SK-N-SH treated with all-trans-retinoic acid at 6 μM for 48 hours (cell line): ENCODE data around the gene EGR1.

Experiments used
- ATAC-seq: fragments of 200-7000 bp; cut with Tn5 transposase; 3 replicates; pipeline ENCODE4 v1.9.1; 2020; ENCODE audit warnings: mild to moderate bottlenecking, moderate library complexity
- BACH2 ChIP-seq: fragments of 250-450 bp; sonication (Bioruptor Pico); IDR thresholded peaks from 2 replicates; pipeline ENCODE4 v1.9.0; 2021; ENCODE audit warnings: mild to moderate bottlenecking, borderline replicate concordance
- CREB5 ChIP-seq: fragments of 250-450 bp; sonication (Bioruptor Pico); IDR thresholded peaks from 2 replicates; pipeline ENCODE4 v1.5.1; 2020; ENCODE audit warnings: low read depth, mild to moderate bottlenecking, moderate library complexity
- CSDC2 ChIP-seq: fragments of 250-450 bp; sonication (Bioruptor Pico); IDR thresholded peaks from 2 replicates; pipeline ENCODE4 v1.5.0; 2020; ENCODE audit warnings: mild to moderate bottlenecking, moderate library complexity
- CSRNP3 ChIP-seq: fragments of 250-450 bp; sonication (Bioruptor Pico); IDR thresholded peaks from 2 replicates; pipeline ENCODE4 v1.5.1; 2021; ENCODE audit warnings: mild to moderate bottlenecking, moderate library complexity
- ESRRG ChIP-seq: fragments of 250-450 bp; sonication (Bioruptor Pico); IDR thresholded peaks from 2 replicates; pipeline ENCODE4 v1.6.1; 2021; ENCODE audit warnings: mild to moderate bottlenecking
- ISL1 ChIP-seq: fragments of 250-450 bp; sonication (Bioruptor Pico); IDR thresholded peaks from 2 replicates; pipeline ENCODE4 v2.1.2; 2022; ENCODE audit warnings: mild to moderate bottlenecking, moderate library complexity
- OSR1 ChIP-seq: fragments of 250-450 bp; sonication (Bioruptor Pico); IDR thresholded peaks from 2 replicates; pipeline ENCODE4 v1.8.0; 2022; ENCODE audit warnings: moderate library complexity, mild to moderate bottlenecking, inconsistent platforms
- PATZ1 ChIP-seq: fragments of 250-450 bp; sonication (Bioruptor Pico); IDR thresholded peaks from 2 replicates; pipeline ENCODE4 v1.8.0; 2020; ENCODE audit warnings: mild to moderate bottlenecking, moderate library complexity, borderline replicate concordance
- POU6F1 ChIP-seq: fragments of 250-450 bp; sonication (Bioruptor Pico); IDR thresholded peaks from 2 replicates; pipeline ENCODE4 v1.8.0; 2021; ENCODE audit warnings: low read depth, mild to moderate bottlenecking, moderate library complexity, borderline replicate concordance
- PPARA ChIP-seq: fragments of 250-450 bp; sonication (Bioruptor Pico); IDR thresholded peaks from 2 replicates; pipeline ENCODE4 v1.5.0; 2020; ENCODE audit warnings: mild to moderate bottlenecking, borderline replicate concordance
- RARB ChIP-seq: fragments of 250-450 bp; sonication (Bioruptor Pico); IDR thresholded peaks from 2 replicates; pipeline ENCODE4 v1.8.0; 2021; ENCODE audit warnings: mild to moderate bottlenecking, moderate library complexity
- TCF4 ChIP-seq: fragments of 250-450 bp; sonication (Bioruptor Pico); IDR thresholded peaks from 2 replicates; pipeline ENCODE4 v1.8.0; 2021; ENCODE audit warnings: mild to moderate bottlenecking, moderate library complexity, borderline replicate concordance
- TOX ChIP-seq: fragments of 250-450 bp; sonication (Bioruptor Pico); IDR thresholded peaks from 2 replicates; pipeline ENCODE4 v1.8.0; 2021; ENCODE audit warnings: mild to moderate bottlenecking, moderate library complexity, borderline replicate concordance
- TSHZ2 ChIP-seq: fragments of 250-450 bp; sonication (Bioruptor Pico); IDR thresholded peaks from 2 replicates; pipeline ENCODE4 v1.5.0; 2020; ENCODE audit warnings: mild to moderate bottlenecking, moderate library complexity
- ZFP3 ChIP-seq: fragments of 250-450 bp; sonication (Bioruptor Pico); IDR thresholded peaks from 2 replicates; pipeline ENCODE4 v1.5.0; 2020; ENCODE audit warnings: mild to moderate bottlenecking, moderate library complexity
- ZFP30 ChIP-seq: fragments of 450-650 bp; formaldehyde crosslinking; IDR thresholded peaks from 2 replicates; pipeline ENCODE4 v1.5.0; 2022; ENCODE audit warnings: mild to moderate bottlenecking, moderate library complexity
- ZNF565 ChIP-seq: fragments of 450-650 bp; formaldehyde crosslinking; conservative IDR thresholded peaks from 2 replicates; pipeline ENCODE4 v1.5.0; 2020; ENCODE audit warnings: low read depth, mild to moderate bottlenecking, moderate library complexity
- ZNF70 ChIP-seq: fragments of 450-650 bp; formaldehyde crosslinking; IDR thresholded peaks from 2 replicates; pipeline ENCODE4 v1.5.0; 2020; ENCODE audit warnings: mild to moderate bottlenecking, moderate library complexity

EGR1 gene

GRCh38 chr5:138515556-138516245 is 50.4 kb downstream of the EGR1 start:
- no peak for ATAC-seq
- no peak for TF ChIP-seq RARB
- TF ChIP-seq POU6F1: no peak
- TF ChIP-seq CREB5 (CRISPR knock-in tag): no peak
- no peak for TF ChIP-seq ZFP3
- TF ChIP-seq CSDC2 (CRISPR knock-in tag): no peak
- no peak for TF ChIP-seq ZNF565 (CRISPR knock-in tag)
- TF ChIP-seq PATZ1 (CRISPR knock-in tag): no peak
- no peak for TF ChIP-seq BACH2
- no peak for TF ChIP-seq ISL1 (CRISPR knock-in tag)
- no peak for TF ChIP-seq TCF4
- no peak for TF ChIP-seq TSHZ2 (CRISPR knock-in tag)
- TF ChIP-seq TOX (CRISPR knock-in tag): no peak
- TF ChIP-seq ESRRG: no peak
- no peak for TF ChIP-seq PPARA (CRISPR knock-in tag)
- TF ChIP-seq OSR1 (CRISPR knock-in tag): no peak
- TF ChIP-seq ZNF70 (CRISPR knock-in tag): no peak
- TF ChIP-seq CSRNP3 (CRISPR knock-in tag): no peak
- TF ChIP-seq, all 23 proteins: peak for 0

- TF ChIP-seq ZFP30 (CRISPR knock-in tag) (no peak), TSHZ2 (CRISPR knock-in tag) (no peak)
- ATAC-seq: no peak
Observed at GRCh38 chr5:138517437-138517836, 52.2 kb downstream of the EGR1 start.
